Spinal cord (tissue), 10 donors: ENCODE measurements around the gene SIAH2. TPM values are rescaled to one million over a fixed set of nuclear protein-coding genes. Genes with fewer than 3 reads are reported as not detected.

Experiments
- DNase-seq, 6 donors: peaks; one replicate each; pipeline versions ENCODE4 v3.0.0 to v3.0.0-alpha.2; 2013 to 2015; ENCODE audit warnings: low spot score in 6 of 6, low read depth in 4 of 6
- H3K27ac ChIP-seq: one replicate; pipeline ENCODE4 v1.5.1; 2013; ENCODE audit warnings: low read depth, low read length, control low read depth
- H3K27me3 ChIP-seq: one replicate; pipeline ENCODE4 v1.6.1; 2013; ENCODE audit warnings: low read length; ENCODE audit not compliant: control insufficient read depth, insufficient read depth
- H3K36me3 ChIP-seq: one replicate; pipeline ENCODE4 v1.6.1; 2013; ENCODE audit warnings: low read length; ENCODE audit not compliant: control insufficient read depth, insufficient read depth
- H3K4me1 ChIP-seq: one replicate; pipeline ENCODE4 v1.6.1; 2013; ENCODE audit warnings: low read length; ENCODE audit not compliant: control insufficient read depth, insufficient read depth
- H3K4me3 ChIP-seq: one replicate; pipeline ENCODE4 v1.5.1; 2013; ENCODE audit warnings: low read depth, low read length, control low read depth
- H3K9me3 ChIP-seq: one replicate; pipeline ENCODE4 v1.6.1; 2013; ENCODE audit warnings: low read length; ENCODE audit not compliant: control insufficient read depth, insufficient read depth
- WGBS: methylation state at CpG from one replicate; pipeline ENCODE4 v1.1.5; 2013; ENCODE audit warnings: missing lambda C conversion rate; ENCODE audit not compliant: insufficient coverage; 5-methylcytosine and 5-hydroxymethylcytosine counted together
- polyA plus RNA-seq, 2 donors: library from polyadenylated mRNA; unstranded; fragments of 120-200 nt; gene quantifications; one replicate each; pipeline ENCODE4 v1.2.1, GENCODE V29; 2013; ENCODE audit not compliant: insufficient read length in 2 of 2
- total RNA-seq, 2 donors: library from RNA; depleted of rRNA in 1 of 2; stranded (reverse); fragments of 120-200 nt in 1 of 2; fragments of >200 nt in 1 of 2; gene quantifications; one replicate each; pipeline versions ENCODE4 v1.2.3 to v1.2.4, GENCODE V29; 2013 to 2014
- donor health status: healthy.

Gene SIAH2
- total and polyA plus RNA-seq, 4 donors = 22.6 to 27.2 (median 24.7) TPM

DNA sequence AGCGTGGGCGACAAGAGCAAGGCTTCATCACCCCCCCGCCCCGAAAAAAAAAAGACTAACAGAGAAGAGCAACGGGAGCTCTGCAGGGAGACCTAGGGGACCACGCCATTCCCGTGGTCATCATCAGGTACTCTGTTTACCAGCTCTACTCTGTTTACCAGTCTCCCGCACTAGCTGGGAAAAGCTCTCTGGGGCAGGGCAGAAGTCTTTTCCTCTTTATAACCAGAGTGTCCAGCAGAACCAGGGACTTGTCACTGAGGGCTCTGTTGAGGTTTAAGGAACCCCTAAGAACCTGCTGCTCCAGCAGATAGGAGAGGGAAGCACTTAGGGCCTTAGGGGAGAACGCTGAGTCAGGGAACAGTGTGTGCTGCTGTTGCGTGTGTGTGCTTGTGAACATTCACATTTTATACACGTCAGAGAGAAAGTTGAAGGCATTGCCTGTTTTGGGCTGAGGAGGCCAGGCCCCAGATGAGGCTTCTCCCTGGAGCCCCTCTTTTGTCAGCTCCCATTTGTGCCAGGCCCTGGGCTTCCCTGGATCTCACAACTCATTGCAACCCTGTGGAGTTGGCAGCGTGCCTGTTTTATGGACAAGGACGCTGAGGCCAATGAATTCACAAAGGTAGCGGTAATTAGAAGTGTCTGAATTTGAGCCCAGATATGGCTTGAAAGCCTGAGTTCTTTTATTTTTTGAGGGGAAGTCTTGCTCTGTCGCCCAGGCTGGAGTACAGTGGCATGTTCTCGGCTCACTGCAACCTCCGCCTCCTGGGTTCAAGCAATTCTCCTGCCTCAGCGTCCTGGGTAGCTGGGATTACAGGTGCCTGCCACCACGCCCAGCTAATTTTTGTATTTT lies 35.1 kb downstream of the SIAH2 start:
- no peaks in the 10 kb centered on the region for H3K9me3 ChIP-seq
- H3K27me3 ChIP-seq = no peaks in the 10 kb centered on the region
- DNase-seq = peak in 1 of 6 donors; percentile 24
- no peak overlapping the region for H3K27ac ChIP-seq
- H3K4me3 ChIP-seq = no peak overlapping the region
- 76% methylated on average over 16 of the region's 19 CpGs for WGBS
- H3K4me1 ChIP-seq = no peaks in the 10 kb centered on the region
- no peaks in the 10 kb centered on the region for H3K36me3 ChIP-seq

GRCh38 chr3:150725548-150725947 lies 37.4 kb downstream of the SIAH2 start:
- H3K4me1 ChIP-seq = peaks cover 5% of the 10 kb centered on the region
- no peaks in the 10 kb centered on the region for H3K9me3 ChIP-seq
- no peak overlapping the region for H3K4me3 ChIP-seq
- no peak for DNase-seq
- WGBS = 100% methylated on average over 3 of the region's 7 CpGs
- no peaks in the 10 kb centered on the region for H3K27me3 ChIP-seq
- H3K36me3 ChIP-seq = no peaks in the 10 kb centered on the region
- no peak overlapping the region for H3K27ac ChIP-seq

GRCh38 chr3:150723946-150724345 lies 39.0 kb downstream of the SIAH2 start:
- Histone ChIP-seq H3K27me3 (no peaks in the 10 kb centered on the region), H3K4me3 (no peak overlapping the region), H3K9me3 (no peaks in the 10 kb centered on the region), H3K4me1 (peaks cover 5% of the 10 kb centered on the region), H3K36me3 (no peaks in the 10 kb centered on the region), H3K27ac (no peak overlapping the region)
- no peak for DNase-seq
- whole genome bisulfite sequencing = 83% methylated on average over 5 of the region's 6 CpGs

DNA sequence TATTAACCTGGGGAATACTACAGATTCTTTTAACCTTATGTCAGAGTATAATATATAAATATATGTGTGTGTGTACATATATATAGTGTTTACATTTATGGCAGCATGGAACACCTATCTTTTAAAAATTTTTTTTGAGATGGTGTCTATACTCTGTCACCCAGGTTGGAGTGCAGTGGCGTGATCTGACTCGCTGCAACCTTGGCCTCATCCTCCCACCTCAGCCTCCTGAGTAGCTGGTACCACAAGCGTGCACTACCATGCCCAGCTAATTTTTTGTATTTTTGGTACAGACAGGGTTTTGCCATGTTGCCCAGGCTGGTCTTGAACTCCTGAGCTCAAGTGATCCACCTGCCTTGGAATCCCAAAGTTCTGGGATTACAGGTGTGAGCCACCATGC lies 40.7 kb downstream of the SIAH2 start:
- Histone ChIP-seq H3K4me1 (peaks cover 5% of the 10 kb centered on the region), H3K27me3 (no peaks in the 10 kb centered on the region), H3K36me3 (no peaks in the 10 kb centered on the region), H3K27ac (no peak overlapping the region), H3K9me3 (no peaks in the 10 kb centered on the region), H3K4me3 (no peak overlapping the region)
- 67% methylated on average over 1 of the region's 3 CpGs for WGBS
- DNase-seq = no peak

GRCh38 chr3:150721285-150722130 lies 41.5 kb downstream of the SIAH2 start:
- Histone ChIP-seq H3K36me3 (no peaks in the 10 kb centered on the region), H3K27ac (no peak overlapping the region), H3K27me3 (no peaks in the 10 kb centered on the region), H3K4me3 (no peak overlapping the region), H3K9me3 (no peaks in the 10 kb centered on the region), H3K4me1 (peaks cover 5% of the 10 kb centered on the region)
- 0% methylated on average over 1 of the region's 13 CpGs for WGBS
- DNase-seq = peak in 5 of 6 donors; percentile 48 to 96 (median 70)

- 71% methylated on average over 1 of the region's 3 CpGs for WGBS
- peaks cover 5% of the 10 kb centered on the region for H3K4me1 ChIP-seq
- H3K4me3 ChIP-seq = no peak overlapping the region
- DNase-seq = no peak
- no peaks in the 10 kb centered on the region for H3K9me3 ChIP-seq
- no peaks in the 10 kb centered on the region for H3K27me3 ChIP-seq
- H3K27ac ChIP-seq = no peak overlapping the region
- H3K36me3 ChIP-seq = no peaks in the 10 kb centered on the region
These were observed 42.5 kb downstream of the SIAH2 start for GRCh38 chr3:150720444-150720843.

GRCh38 chr3:150710097-150710496 lies 52.9 kb downstream of the SIAH2 start:
- peaks cover 3% of the 10 kb centered on the region for H3K36me3 ChIP-seq
- H3K4me3 ChIP-seq = no peak overlapping the region
- no peaks in the 10 kb centered on the region for H3K27me3 ChIP-seq
- 93% methylated on average over 2 of the region's 2 CpGs for WGBS
- no peak for DNase-seq
- no peak overlapping the region for H3K27ac ChIP-seq
- H3K4me1 ChIP-seq = peaks cover 2% of the 10 kb centered on the region
- H3K9me3 ChIP-seq = peaks cover 2% of the 10 kb centered on the region

DNA sequence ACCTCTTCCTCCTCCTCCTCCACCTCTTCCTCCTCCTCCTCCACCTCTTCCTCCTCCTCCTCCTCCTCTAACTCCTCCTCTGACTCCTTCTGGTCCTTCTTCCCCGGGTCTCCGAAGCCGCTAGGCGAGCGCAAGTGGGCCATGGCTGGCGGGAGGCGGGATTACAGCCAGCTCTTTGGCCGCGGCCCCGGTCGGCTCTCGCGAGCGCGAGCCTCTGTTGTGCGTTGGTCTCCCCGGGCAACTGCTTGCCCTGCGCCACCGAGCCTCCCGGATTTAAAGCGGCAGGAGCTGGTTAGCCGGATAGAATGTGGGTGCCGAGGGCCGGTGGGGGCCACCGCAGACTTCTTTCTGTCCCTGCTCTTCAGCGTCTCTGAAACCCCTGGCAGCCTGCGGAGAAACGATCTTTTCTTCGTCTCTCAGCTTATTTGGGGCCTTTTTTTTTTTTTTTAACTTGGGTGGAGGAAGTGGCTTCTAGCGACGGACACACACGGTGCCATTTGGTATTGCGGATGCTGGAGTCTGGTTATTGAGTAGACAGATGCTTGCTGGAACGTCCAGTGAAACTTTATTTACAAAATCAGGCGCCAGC lies 59.1 kb downstream of the SIAH2 start, which contains the start of gene ERICH6:
Gene ERICH6, minus strand, starts transcription at position 165 of the 589 bp plus-strand sequence. Its CDS starts 22 bp downstream, at position 143.
- Histone ChIP-seq H3K36me3 (no peaks in the 10 kb centered on the region), H3K9me3 (no peaks in the 10 kb centered on the region), H3K27ac (peak within 1 kb of the TSS; percentile 72), H3K27me3 (no peaks in the 10 kb centered on the region), H3K4me3 (peak within 1 kb of the TSS; percentile 63), H3K4me1 (peaks cover 18% of the 10 kb centered on the region)
- under 1% methylated on average over 28 of the region's 35 CpGs for WGBS
- peak; percentile 70 to 96 (median 83) for DNase-seq

DNA sequence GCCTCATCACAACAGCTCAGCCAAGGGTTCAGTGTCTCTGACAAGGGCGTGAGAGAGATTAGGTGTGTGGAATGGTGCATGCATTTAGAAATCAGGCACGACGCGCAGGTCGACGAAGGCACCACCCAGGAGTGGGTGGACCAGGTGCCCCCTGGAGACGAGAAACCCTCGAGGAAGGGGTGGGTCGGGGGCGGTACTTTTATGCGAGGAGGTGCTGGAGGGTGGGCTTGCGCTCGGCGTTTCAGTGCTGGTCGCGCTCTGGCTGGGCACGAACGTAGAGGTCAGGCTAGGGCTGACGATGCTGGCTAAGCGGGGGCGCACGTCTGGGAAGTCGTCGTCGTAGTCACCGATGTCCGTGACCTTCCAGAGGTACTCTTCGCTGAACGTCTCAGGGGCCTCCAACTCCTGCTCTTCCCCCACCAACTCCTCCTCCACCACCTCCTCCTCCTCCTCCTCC lies 59.6 kb downstream of the SIAH2 start:
- DNase-seq = peak in 3 of 6 donors; percentile 43 to 69 (median 65)
- Histone ChIP-seq H3K27me3 (no peaks in the 10 kb centered on the region), H3K27ac (peak overlapping the region; percentile 72), H3K4me3 (peak overlapping the region; percentile 63), H3K36me3 (no peaks in the 10 kb centered on the region), H3K4me1 (peaks cover 18% of the 10 kb centered on the region), H3K9me3 (no peaks in the 10 kb centered on the region)
- 3% methylated on average over 29 of the region's 29 CpGs for WGBS
